GM12875 (cell line): ENCODE measurements around the gene PHLDB1.
"Not testable (repeated sequence)": the region's sequence is repeated elsewhere in the genome, so short reads cannot be mapped to it uniquely, and the experiment has no call there.

ENCODE experiments used
- H3K4me3 ChIP-seq: one replicate; pipeline ENCODE4 v1.5.1; 2011; ENCODE audit warnings: low read depth, low read length, control low read depth
- CTCF ChIP-seq: IDR thresholded peaks from 2 replicates; pipeline ENCODE4 v1.5.1; 2011; ENCODE audit warnings: low read depth, mild to moderate bottlenecking, control low read depth, inconsistent platforms, low read length, moderate library complexity, borderline replicate concordance; ENCODE audit not compliant: insufficient read depth

Gene PHLDB1

GRCh38 chr11:118606844-118607228 lies 579 bp upstream of the PHLDB1 start:
- no peak overlapping the region for H3K4me3 ChIP-seq
- TF ChIP-seq CTCF = no peak

DNA sequence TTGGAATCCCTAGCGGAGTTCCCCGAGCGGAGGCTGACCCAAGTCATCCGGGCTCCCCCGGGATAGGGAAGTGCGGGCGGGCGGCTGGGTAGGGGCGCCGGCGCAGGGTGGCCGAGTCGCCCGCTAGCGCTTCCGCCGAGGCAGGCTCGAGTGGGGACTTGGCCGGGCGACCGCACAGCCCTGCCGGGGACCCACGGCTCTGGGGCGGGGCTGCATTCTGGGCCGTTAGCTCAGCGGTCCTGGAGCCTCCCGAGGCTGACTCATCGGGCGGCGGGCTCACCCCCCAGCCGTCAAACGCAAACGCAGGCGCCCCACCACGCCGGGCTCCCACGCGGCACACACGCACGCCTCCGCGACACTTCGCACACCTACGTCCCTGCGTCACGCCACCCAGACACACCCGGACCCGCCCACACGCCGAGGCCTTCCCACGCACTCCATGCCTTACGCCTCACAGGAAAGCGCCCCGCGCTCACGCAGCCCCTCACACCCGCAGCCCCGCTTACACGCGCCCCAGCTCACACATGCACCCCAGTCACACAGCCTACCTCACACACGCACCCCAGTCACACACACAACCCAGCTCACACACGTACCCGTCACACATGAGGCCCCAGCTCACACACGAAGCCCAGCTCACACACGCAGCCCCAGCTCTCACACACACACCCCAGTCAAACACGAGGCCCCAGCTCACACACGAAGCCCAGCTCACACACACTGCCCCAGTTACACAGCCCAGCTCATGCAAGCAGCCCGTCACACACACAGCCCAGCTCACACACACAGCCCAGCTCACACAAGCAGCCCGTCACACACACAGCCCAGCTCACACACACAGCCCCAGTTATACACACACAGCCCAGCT lies 1.2 kb downstream of the PHLDB1 start:
- H3K4me3 ChIP-seq = peak overlapping the region; percentile 41
- no peak for TF ChIP-seq CTCF

DNA sequence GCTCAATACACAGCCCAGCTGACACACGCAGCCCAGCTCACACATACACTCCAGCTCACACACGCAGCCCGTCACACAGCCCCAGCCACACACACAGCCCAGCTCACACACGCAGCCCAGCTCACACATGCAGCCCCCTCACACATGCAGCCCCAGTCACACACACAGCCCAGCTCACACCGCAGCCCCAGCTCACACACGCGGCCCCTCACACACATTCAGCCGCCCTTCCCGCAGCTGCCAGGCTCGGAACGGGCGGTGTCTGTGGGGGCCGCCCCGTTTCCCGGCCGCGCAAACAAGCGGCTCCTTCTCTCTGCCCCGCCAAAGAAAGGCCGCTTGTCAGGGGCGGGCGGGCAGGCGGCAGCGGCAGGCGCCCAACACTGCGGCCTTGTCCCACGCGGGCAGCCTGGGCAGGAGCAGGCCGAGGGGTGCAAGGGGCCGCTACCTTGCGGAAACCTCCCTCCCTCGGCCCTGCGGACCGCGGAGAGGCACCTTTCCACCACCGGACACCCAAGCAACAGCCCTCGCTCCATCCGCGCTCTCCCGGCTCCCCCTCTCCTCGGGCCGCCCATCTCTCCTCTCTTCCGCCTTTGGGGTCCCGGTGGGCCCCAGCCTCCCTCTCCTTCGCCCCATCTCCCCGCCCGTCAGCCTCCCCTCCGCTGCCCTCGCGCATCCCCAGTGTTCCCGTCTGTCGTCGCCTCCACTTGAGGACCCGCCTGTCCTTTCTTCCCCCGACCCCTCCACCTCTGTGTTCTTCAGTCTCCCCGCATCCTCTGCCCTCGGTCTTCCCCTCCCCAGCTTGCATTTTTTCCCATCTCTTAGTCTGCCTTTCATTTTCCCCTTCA lies 2.2 kb downstream of the PHLDB1 start:
- no peak for TF ChIP-seq CTCF
- H3K4me3 ChIP-seq = no peak overlapping the region

GRCh38 chr11:118610225-118610772 lies 2.9 kb downstream of the PHLDB1 start:
- no peak for TF ChIP-seq CTCF
- no peak overlapping the region for H3K4me3 ChIP-seq

GRCh38 chr11:118610773-118611432 lies 3.5 kb downstream of the PHLDB1 start:
- no peak overlapping the region for H3K4me3 ChIP-seq
- TF ChIP-seq CTCF = peak; percentile 92

GRCh38 chr11:118611433-118611795 lies 4.0 kb downstream of the PHLDB1 start:
- not testable (repeated sequence) for H3K4me3 ChIP-seq

DNA sequence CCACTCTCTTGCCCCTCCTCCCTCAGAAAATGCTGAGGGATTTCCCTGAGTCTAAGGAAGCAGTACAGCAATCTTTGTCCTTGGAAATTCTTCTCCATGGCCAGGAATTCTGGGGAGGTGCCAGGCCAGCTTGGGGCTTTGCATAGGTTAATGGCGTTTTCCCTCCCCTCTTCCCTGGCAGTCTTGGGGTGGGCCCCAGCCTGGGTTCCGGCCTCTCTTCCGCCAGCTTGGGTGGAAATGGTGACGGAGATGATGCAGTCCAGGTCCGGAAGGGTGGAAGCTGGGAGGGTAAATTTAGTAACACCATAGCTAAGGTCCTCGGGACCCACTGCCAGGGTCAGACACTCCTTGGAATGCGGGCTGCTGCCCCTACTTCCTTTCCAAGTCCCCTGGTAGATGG lies 5.0 kb downstream of the PHLDB1 start:
- no peak overlapping the region for H3K4me3 ChIP-seq
- no peak for TF ChIP-seq CTCF
